GM10266 (cell line): Measurements from ENCODE around the gene CCDC77.

Experiments used
- DNase-seq: peaks from one replicate; pipeline ENCODE4 v3.0.0; 2012; ENCODE audit errors: extremely low spot score
- TF ChIP-seq, protein P1 (sequence below): IDR thresholded peaks from 2 replicates; pipeline ENCODE4 v1.5.1; 2012; ENCODE audit warnings: mild to moderate bottlenecking, low read depth; ENCODE audit not compliant: control insufficient read depth, insufficient read depth; ENCODE audit errors: missing control alignments

Gene CCDC77

DNA sequence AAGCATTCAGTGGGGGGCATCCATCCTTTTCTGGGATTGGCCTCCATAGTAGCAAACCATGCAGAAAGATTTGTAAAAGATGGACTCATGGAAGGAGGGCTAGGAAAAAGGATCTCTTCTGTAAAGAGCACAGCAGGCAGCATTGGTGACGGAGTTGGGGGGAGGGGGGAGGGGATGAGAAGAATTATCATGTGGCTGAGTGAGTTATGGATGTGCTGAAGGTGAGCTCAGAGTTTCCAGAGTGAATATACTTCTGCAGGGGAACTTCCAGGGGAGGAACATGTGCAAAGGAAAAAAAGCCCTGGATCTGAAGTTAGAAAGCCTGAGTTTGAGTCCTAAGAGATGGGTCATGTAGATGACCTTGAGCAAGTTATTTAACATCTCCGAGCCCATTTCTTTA lies 54.4 kb downstream of the CCDC77 start:
- DNase-seq, result no peak
- TF ChIP-seq, protein P1, sequence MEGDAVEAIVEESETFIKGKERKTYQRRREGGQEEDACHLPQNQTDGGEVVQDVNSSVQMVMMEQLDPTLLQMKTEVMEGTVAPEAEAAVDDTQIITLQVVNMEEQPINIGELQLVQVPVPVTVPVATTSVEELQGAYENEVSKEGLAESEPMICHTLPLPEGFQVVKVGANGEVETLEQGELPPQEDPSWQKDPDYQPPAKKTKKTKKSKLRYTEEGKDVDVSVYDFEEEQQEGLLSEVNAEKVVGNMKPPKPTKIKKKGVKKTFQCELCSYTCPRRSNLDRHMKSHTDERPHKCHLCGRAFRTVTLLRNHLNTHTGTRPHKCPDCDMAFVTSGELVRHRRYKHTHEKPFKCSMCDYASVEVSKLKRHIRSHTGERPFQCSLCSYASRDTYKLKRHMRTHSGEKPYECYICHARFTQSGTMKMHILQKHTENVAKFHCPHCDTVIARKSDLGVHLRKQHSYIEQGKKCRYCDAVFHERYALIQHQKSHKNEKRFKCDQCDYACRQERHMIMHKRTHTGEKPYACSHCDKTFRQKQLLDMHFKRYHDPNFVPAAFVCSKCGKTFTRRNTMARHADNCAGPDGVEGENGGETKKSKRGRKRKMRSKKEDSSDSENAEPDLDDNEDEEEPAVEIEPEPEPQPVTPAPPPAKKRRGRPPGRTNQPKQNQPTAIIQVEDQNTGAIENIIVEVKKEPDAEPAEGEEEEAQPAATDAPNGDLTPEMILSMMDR, result no peak

DNA sequence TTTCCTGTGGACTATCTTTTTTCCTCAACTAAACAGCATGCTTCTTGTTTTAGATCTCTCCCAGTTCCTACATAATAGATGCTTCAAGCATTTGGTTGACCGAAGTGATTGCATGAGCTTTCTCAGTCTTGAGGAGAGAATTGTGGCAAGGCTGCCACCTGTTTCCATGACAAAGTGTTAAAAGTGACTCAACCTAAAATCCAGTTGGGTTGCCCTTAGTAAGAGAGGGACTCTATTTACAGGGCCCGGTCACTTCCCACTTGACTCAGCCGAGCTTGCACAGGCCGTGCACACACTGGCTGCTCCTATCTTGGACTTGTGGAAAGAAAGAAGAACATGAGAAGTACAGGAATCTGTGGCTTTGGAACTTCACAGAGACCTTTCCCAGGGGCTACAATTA lies 56.2 kb downstream of the CCDC77 start:
- no peak for DNase-seq
- TF ChIP-seq, protein P1, result no peak

DNA sequence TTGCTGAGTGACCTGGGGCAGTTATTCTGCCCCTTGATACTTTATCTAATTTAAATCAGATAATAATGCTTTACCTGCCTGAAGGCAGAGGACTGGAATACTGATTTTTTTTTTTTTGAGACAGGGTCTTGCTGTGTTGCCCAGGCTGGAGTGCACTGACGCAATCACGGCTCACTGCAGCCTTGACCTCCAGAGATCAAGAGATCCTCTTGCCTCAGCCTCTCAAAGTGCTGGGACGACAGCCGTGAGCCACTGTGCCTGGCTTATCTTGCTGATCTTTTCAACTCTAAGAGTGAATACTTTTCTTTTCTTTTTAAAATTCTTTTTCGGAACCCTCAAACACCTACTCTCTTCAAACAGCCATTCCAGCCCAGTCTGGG lies 57.6 kb downstream of the CCDC77 start:
- DNase-seq, result no peak
- TF ChIP-seq, protein P1, result no peak

DNA sequence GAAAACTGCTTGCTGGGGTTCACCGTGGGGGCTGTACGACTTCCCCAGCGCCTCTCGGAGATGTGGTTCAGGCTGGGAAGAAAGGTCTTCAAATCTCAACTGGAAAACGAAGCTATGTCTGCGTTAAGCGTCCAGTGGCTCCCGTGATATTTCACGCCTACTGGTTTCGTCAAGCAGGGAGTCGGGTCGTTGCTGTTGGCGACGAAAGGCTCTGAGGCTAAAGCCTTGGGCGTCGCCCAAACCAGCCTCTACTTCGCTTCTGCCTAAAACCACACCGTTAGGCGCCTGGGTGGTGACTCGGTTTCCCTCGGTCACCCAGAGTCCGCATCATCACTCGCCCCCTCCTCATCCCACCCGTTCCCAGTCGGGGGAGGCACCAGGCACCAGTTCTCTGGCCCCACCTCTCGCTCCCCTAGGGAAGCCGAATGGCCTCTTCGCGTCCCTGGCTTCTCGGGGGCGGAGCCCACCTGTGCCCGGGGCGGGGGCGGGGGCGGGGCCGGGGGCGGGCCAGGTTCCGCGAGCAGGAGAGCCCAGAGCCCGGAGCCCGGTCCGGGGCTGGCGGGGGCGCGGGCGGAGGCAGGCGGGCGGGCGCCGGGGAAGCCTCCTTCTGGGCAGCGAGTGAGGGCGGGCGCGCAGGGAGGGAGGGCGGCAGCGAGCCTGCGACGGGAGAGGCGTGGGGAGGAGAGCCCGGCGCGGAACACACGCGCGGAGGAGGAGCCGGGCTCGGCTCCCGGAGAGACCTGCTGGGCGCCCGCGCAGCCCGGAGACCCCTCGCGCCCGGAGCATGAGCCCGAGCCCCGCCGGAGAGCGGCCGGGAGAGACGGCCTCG lies 58.2 kb downstream of the CCDC77 start, which contains the start of gene B4GALNT3:
B4GALNT3 (plus strand) TSS at position 510 of the 829 bp plus-strand sequence. CDS start 438 bp downstream, outside the sequence.
- DNase-seq, result peak; percentile 72
- TF ChIP-seq, protein P1, result no peak

DNA sequence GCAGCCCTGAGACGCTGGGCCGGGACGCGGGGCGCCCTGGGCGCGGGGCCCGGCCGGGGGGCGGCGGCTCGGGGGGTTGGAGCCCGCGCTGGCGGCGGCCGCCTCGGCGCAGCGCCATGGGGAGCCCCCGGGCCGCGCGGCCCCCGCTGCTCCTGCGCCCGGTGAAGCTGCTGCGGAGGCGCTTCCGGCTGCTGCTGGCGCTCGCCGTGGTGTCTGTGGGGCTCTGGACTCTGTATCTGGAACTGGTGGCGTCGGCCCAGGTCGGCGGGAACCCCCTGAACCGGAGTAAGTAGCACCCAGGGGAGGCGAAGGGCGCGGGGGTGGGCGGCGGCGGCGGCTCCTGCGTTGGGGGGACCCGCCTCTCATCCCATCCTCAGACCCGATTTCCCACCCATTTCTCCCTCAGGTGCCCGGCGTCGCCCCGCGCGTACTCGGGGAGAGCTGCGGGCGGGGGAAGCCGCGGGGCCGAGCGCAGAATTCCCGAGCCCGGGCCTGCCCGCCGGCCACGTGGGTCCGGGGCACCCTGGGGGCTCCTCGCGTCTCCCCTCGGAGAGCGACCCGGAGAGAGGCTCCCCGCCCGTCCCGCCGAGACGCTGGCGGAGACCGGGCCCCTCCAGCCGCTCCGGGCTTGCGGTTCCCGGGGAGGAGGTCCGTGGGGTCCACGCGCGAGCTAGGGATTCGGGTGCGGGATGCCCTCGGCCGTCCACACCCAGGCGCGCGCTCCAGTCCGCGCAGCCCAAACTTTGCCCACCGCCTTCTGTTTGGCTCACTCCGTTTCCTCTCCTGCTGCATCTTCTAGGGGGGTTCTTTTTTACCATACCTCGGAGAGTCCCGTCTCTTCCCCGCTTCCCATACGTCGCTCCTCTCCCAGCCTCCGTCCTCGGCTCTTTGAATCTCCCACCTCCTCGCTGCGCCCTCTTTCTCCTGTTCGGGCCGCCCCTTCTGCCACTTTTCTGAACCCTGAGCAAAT lies 59.1 kb downstream of the CCDC77 start:
- peak; percentile 77 for DNase-seq
- TF ChIP-seq, protein P1, result no peak

DNA sequence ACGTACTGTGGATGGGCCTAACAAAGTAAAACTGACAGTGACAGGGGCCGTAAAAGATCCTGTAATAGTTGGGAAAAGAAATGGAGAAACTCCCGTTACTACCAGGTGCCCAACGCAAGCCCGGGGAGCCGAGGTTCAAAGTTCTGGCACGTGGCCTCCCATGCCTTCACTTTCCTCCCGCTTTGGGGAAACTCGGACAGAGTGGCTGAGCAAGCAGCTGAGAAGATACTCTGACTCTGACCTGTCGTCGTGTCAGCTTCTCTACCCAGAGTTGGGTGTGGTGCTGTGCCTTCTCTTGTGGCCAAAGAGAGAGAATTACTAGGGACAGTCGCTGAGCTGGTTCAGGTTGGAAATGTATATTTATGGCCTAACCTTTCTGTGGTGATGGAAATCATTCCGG lies 60.0 kb downstream of the CCDC77 start:
- no peak for DNase-seq
- TF ChIP-seq, protein P1, result no peak
